Endothelial cell of umbilical vein (primary cell): Measurements from ENCODE around the gene RAC3. TPM values are rescaled to one million over a fixed set of nuclear protein-coding genes. Genes with fewer than 3 reads are reported as not detected.

Experiments used
- BruUV-seq: library from RNA; stranded (reverse); fragments of 400-500 nt; replicated peaks from 2 replicates; lab custom pipeline; 2021; lab: Mats Ljungman, UMichigan
- CTCF ChIA-PET: fragments of 300-600, 350-600 bp; sonication (Branson Sonifier 250); formaldehyde crosslinking; loops from one replicate; lab custom pipeline; 2021; ENCODE audit warnings: antibody characterized with exemption, inconsistent platforms; lab: Charles Lee
- POLR2A ChIA-PET: fragments of 300-600, 350-600 bp; sonication (Branson Sonifier 250); formaldehyde crosslinking; loops from one replicate; lab custom pipeline; 2021; ENCODE audit warnings: antibody characterized with exemption, inconsistent platforms; lab: Charles Lee
- DNase-seq: peaks from one replicate; pipeline ENCODE4 v3.0.0-alpha.2; 2011; ENCODE audit warnings: low read depth, low spot score
- FAIRE-seq: peaks from 2 replicates; lab custom pipeline; 2011; peaks lifted over from hg19 to GRCh38; lab: Jason Lieb, UNC
- H2AFZ ChIP-seq: 2 replicates; pipeline ENCODE4 v1.6.0; 2012; ENCODE audit warnings: low read depth, low read length, control low read depth, inconsistent platforms
- H3K27ac ChIP-seq: 2 replicates; pipeline ENCODE4 v1.5.1; 2011; ENCODE audit warnings: low read depth, mild to moderate bottlenecking, control low read depth, low read length, moderate library complexity; ENCODE audit not compliant: insufficient read depth
- H3K27me3 ChIP-seq, 2 experiments: 2 replicates each; pipeline versions ENCODE4 v1.6.0 to v1.6.1; 2011; ENCODE audit warnings: low read length in 2 of 2, mixed read lengths in 1 of 2; ENCODE audit not compliant: control insufficient read depth in 2 of 2, insufficient read depth in 2 of 2
- H3K36me3 ChIP-seq, 2 experiments: 2 replicates in 1 of 2; 3 replicates in 1 of 2; pipeline ENCODE4 v1.5.1; 2011; ENCODE audit warnings: low read length in 2 of 2, mild to moderate bottlenecking in 1 of 2, moderate library complexity in 1 of 2; ENCODE audit not compliant: control insufficient read depth in 2 of 2, insufficient read depth in 2 of 2; ENCODE audit errors: extremely low read depth in 1 of 2
- H3K4me1 ChIP-seq: 3 replicates; pipeline ENCODE4 v1.5.1; 2011; ENCODE audit warnings: mild to moderate bottlenecking, low read length; ENCODE audit not compliant: control insufficient read depth, insufficient read depth; ENCODE audit errors: extremely low read depth
- H3K4me2 ChIP-seq: 2 replicates; pipeline ENCODE4 v1.6.1; 2011; ENCODE audit warnings: low read length, control low read depth, mixed read lengths; ENCODE audit not compliant: insufficient read depth
- H3K4me3 ChIP-seq, 3 experiments: fragments of 200-600 bp in 1 of 3; sonication (generic), shearing (Covaris generic) in 1 of 3; replicated peaks in 1 of 3; 2 replicates each; pipeline ENCODE4 v1.5.1; 2011 to 2016; ENCODE audit warnings: control low read depth in 3 of 3, low read length in 3 of 3, mild to moderate bottlenecking in 2 of 3, inconsistent platforms in 1 of 3, low read depth in 1 of 3, moderate library complexity in 1 of 3; ENCODE audit not compliant: insufficient read depth in 1 of 3
- H3K79me2 ChIP-seq: 2 replicates; pipeline ENCODE4 v1.6.0; 2012; ENCODE audit warnings: low read length, inconsistent platforms; ENCODE audit not compliant: control insufficient read depth, insufficient read depth
- H3K9ac ChIP-seq: replicated peaks from 2 replicates; pipeline ENCODE3; 2011; ENCODE audit warnings: low read length, control low read depth; ENCODE audit not compliant: insufficient read depth; ENCODE audit errors: extremely low read depth
- H3K9me1 ChIP-seq: replicated peaks from 3 replicates; pipeline ENCODE4 v1.6.0; 2011; ENCODE audit warnings: mild to moderate bottlenecking, low read length; ENCODE audit not compliant: control insufficient read depth, insufficient read depth; ENCODE audit errors: extremely low read depth
- H3K9me3 ChIP-seq: replicated peaks from 2 replicates; pipeline ENCODE4 v1.5.1; 2012; ENCODE audit warnings: low read length, inconsistent platforms; ENCODE audit not compliant: control insufficient read depth, insufficient read depth
- H4K20me1 ChIP-seq: replicated peaks from 2 replicates; pipeline ENCODE3; 2011; ENCODE audit warnings: mild to moderate bottlenecking, low read length; ENCODE audit not compliant: control insufficient read depth, insufficient read depth; ENCODE audit errors: extremely low read depth
- EZH2 ChIP-seq: IDR thresholded peaks from 2 replicates; pipeline ENCODE4 v1.6.1; 2012; ENCODE audit warnings: borderline replicate concordance, low read depth, mild to moderate bottlenecking, moderate library complexity, low read length, inconsistent platforms; ENCODE audit not compliant: severe bottlenecking
- FOS ChIP-seq: IDR thresholded peaks from 2 replicates; pipeline ENCODE4 v1.6.1; 2011; ENCODE audit warnings: mild to moderate bottlenecking, low read length, moderate library complexity, borderline replicate concordance; ENCODE audit not compliant: insufficient read depth
- GATA2 ChIP-seq: IDR thresholded peaks from 2 replicates; pipeline ENCODE4 v1.7.0; 2011; ENCODE audit warnings: low read depth, mild to moderate bottlenecking, moderate library complexity, mixed read lengths, low read length; ENCODE audit not compliant: insufficient read length, insufficient read depth
- JUN ChIP-seq: IDR thresholded peaks from 2 replicates; pipeline ENCODE4 v1.6.1; 2011; ENCODE audit warnings: borderline replicate concordance, low read depth; ENCODE audit not compliant: insufficient read length, insufficient read depth
- MYC ChIP-seq: IDR thresholded peaks from one replicate; pipeline ENCODE4 v1.6.1; 2011; ENCODE audit warnings: mild to moderate bottlenecking, low read depth, low read length
- POLR2A ChIP-seq: IDR thresholded peaks from 2 replicates; pipeline ENCODE4 v1.6.1; 2012; ENCODE audit warnings: low read depth, mild to moderate bottlenecking, control low read depth, low read length
- POLR2AphosphoS5 ChIP-seq: IDR thresholded peaks from 2 replicates; pipeline ENCODE4 v1.6.1; 2012; ENCODE audit warnings: low read depth, mild to moderate bottlenecking, control low read depth, low read length, moderate library complexity; ENCODE audit not compliant: insufficient read depth
- dilution Hi-C: fragments of 300-500 bp; cut with MboI; formaldehyde crosslinking; loops from one replicate; pipeline ENCODE4 v1.15.0; 2019; ENCODE audit warnings: low sequenced_read_pairs; ENCODE audit not compliant: extremely low pct_ligation_motif_present
- intact Hi-C: fragments of 100-400 bp; cut with micrococcal nuclease; formaldehyde crosslinking; loops from one replicate; pipeline ENCODE4 v1.10.0; 2022
- polyA plus RNA-seq, 4 experiments: library from polyadenylated mRNA; depleted of rRNA in 3 of 4; stranded (reverse) in 3 of 4; unstranded in 1 of 4; fragments of >200 nt; gene quantifications; 2 replicates each; pipeline versions ENCODE4 v1.2.1 to v1.2.3, GENCODE V29; 2011 to 2012; ENCODE audit warnings: missing spikeins in 1 of 4
- total RNA-seq: library from RNA; stranded (reverse); gene quantifications from 2 replicates; pipeline ENCODE4 v1.2.3, GENCODE V29; 2021
- TF ChIP-seq, protein P1 (sequence below): IDR thresholded peaks from 2 replicates; pipeline ENCODE4 v1.6.1; 2011; ENCODE audit not compliant: insufficient read depth, insufficient read length
- TF ChIP-seq, protein P2 (sequence below), 2 donors: IDR thresholded peaks; 1 replicate in 1 of 2; 2 replicates in 1 of 2; pipeline ENCODE4 v1.5.1; 2011; ENCODE audit warnings: low read length in 2 of 2, mild to moderate bottlenecking in 2 of 2, moderate library complexity in 2 of 2, control low read depth in 1 of 2, inconsistent platforms in 1 of 2, low read depth in 1 of 2; ENCODE audit not compliant: insufficient read depth in 1 of 2; ENCODE audit errors: extremely low read depth in 1 of 2

RAC3 gene
- total and polyA plus RNA-seq, 2 donors (not counting 3 experiments of a cell fraction or from before 2014, with no cell fraction given), result 34.1 to 56.0 TPM

- H3K9me1 ChIP-seq, result no peaks in the 10 kb centered on the region
- DNase-seq, result peak; percentile 81
- H3K27me3 ChIP-seq, result no peaks in the 10 kb centered on the region
- H2AFZ ChIP-seq, result peak overlapping the region; percentile 92
- H3K4me2 ChIP-seq, result peak overlapping the region; percentile 79
- CTCF ChIA-PET, result interaction anchor here (0.5 to 4.2 kb wide), 62 partner anchors 10 to 308 kb away, joined by 3 to 127 read pairs (median 4); partner anchors contain the start of genes CCDC57, CENPX, CSNK1D and FASN
- no peaks in the 10 kb centered on the region for H4K20me1 ChIP-seq
- TF ChIP-seq, protein P1, sequence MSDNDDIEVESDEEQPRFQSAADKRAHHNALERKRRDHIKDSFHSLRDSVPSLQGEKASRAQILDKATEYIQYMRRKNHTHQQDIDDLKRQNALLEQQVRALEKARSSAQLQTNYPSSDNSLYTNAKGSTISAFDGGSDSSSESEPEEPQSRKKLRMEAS, result no peak
- peak; percentile 41 for TF ChIP-seq POLR2AphosphoS5
- TF ChIP-seq GATA2, result no peak
- TF ChIP-seq FOS, result no peak
- TF ChIP-seq, protein P2, sequence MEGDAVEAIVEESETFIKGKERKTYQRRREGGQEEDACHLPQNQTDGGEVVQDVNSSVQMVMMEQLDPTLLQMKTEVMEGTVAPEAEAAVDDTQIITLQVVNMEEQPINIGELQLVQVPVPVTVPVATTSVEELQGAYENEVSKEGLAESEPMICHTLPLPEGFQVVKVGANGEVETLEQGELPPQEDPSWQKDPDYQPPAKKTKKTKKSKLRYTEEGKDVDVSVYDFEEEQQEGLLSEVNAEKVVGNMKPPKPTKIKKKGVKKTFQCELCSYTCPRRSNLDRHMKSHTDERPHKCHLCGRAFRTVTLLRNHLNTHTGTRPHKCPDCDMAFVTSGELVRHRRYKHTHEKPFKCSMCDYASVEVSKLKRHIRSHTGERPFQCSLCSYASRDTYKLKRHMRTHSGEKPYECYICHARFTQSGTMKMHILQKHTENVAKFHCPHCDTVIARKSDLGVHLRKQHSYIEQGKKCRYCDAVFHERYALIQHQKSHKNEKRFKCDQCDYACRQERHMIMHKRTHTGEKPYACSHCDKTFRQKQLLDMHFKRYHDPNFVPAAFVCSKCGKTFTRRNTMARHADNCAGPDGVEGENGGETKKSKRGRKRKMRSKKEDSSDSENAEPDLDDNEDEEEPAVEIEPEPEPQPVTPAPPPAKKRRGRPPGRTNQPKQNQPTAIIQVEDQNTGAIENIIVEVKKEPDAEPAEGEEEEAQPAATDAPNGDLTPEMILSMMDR (IDR thresholded peaks at IDR 0.05; ENCODE audit: extremely low read depth in 1 of 2, insufficient read depth in 1 of 2, low read depth in 1 of 2, low read length in 2 of 2), result peak; percentile 82 to 98
- no peak for TF ChIP-seq MYC
- TF ChIP-seq POLR2A, result no peak
- no peak for TF ChIP-seq EZH2
- TF ChIP-seq JUN, result no peak
- BruUV-seq, result TSS peak; percentile 36
- H3K4me3 ChIP-seq, result peak overlapping the region; percentile 51 to 78 (median 53)
- peak overlapping the region; percentile 41 for H3K9ac ChIP-seq
- POLR2A ChIA-PET, result no interaction called here
- intact Hi-C loops, result loop anchor here (1.0 to 10.0 kb wide), 4 partner anchors 68 to 384 kb away; partner anchors contain the start of genes FASN, HEXD and OGFOD3
- H3K79me2 ChIP-seq, result peaks cover 4% of the 10 kb centered on the region
- H3K4me1 ChIP-seq, result peaks cover 10% of the 10 kb centered on the region
- H3K27ac ChIP-seq, result no peak overlapping the region
- dilution Hi-C loops, result no loop called here
- no peaks in the 10 kb centered on the region for H3K36me3 ChIP-seq
- no peaks in the 10 kb centered on the region for H3K9me3 ChIP-seq
- FAIRE-seq, result peak; percentile 97
These were observed 792 bp upstream of the RAC3 start for GRCh38 chr17:82030470-82031302.
